SU-DHL-6 (cell line): ENCODE results near the gene CYB561D1.

ENCODE experiments used
- CTCF ChIP-seq: fragments of 200-600 bp; sonication (generic); IDR thresholded peaks from one replicate; pipeline ENCODE4 v1.5.1; 2017; ENCODE audit warnings: antibody characterized with exemption, mild to moderate bottlenecking, low read length, moderate library complexity; ENCODE audit not compliant: insufficient read depth, poor library complexity, severe bottlenecking
- EZH2phosphoT487 ChIP-seq: fragments of 200-600 bp; sonication (generic), shearing (Covaris generic); conservative IDR thresholded peaks from 2 replicates; pipeline ENCODE4 v1.6.1; 2018; ENCODE audit warnings: mild to moderate bottlenecking, antibody characterized with exemption, low read length, moderate library complexity, mixed read lengths

GRCh38 chr1:109543283-109543987 lies 49.5 kb downstream of the CYB561D1 start:
- TF ChIP-seq CTCF = no peak
- TF ChIP-seq EZH2phosphoT487 = no peak
